Mucosa of gallbladder (tissue), 1 donor: ENCODE measurements around the gene TRANK1. TPM values are rescaled to one million over a fixed set of nuclear protein-coding genes. Genes with fewer than 3 reads are reported as not detected.

Experiments used
- DNase-seq: peaks from one replicate; pipeline ENCODE4 v3.0.0-alpha.2; 2020; ENCODE audit warnings: low spot score
- total RNA-seq: library from RNA; stranded (reverse); gene quantifications from one replicate; pipeline ENCODE4 v1.2.1, GENCODE V29; 2021
- donor health status: DM: no; HTN: no; CAD: no.

The TRANK1 gene
- total RNA-seq, 1 donor from 2014 or later, result 44.2 TPM

DNA sequence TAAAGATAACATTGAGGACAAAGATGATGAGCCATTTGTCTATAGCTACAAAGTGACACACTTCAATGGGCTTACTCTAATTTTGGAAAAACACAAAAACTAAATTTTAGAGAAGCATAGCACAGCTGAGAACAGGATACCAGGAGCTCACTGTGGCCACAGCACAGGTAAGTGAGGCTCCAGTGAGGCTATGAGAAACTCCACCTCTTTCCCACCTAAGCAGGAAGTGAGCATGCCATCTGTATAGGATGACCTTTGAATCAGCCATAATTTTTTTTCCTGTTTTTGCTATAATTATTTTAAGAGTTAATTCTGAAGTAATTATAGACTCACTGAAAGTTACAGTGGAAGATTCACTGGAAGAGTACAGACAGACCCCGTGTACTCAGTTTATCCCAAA is 98.4 kb downstream of the TRANK1 start:
- DNase-seq, result no peak

DNA sequence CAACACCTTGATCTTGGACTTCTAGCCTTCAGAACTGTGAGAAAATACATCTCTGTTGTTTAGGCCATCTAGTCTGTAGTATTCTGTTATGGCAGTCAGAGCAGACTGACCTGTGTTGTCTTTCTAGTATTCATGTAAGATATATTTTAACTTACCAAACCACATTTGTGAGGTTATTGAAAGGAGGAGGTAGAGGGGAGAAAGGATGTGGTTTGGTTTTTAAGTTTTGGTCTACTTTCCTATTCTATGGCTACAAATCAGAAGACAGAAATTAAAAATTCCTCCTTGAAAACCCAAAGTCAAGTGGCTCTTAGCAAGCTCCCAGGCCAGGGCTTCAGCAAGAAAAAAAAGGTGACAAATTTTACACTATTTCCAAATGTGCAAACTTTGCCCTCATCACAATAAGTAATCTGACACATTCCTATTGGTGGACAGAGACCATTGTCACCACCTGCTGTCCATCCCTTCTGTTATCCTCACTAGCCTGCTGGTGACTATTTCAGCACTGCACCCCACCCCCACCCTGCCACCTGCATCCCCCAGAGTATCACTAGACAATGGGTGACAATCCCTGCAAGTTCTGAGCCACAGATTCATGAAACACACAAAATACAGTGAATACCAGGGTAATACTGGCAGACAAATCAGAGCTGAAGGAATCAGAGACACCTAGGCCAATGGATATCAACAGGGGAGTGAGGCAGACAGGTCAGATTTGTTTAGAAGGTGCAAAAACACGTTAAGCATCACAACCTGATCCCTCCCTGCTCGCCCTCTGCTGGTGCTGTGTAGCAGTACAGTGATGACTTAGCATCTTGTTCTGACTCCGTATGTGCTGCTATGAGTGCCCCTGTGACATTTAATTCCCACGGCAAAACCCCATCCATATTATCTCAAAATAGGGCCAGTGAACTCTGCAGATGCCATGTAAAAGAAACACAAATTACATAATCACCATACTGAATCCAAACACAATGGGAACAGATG is 101.5 kb downstream of the TRANK1 start:
- no peak for DNase-seq

DNA sequence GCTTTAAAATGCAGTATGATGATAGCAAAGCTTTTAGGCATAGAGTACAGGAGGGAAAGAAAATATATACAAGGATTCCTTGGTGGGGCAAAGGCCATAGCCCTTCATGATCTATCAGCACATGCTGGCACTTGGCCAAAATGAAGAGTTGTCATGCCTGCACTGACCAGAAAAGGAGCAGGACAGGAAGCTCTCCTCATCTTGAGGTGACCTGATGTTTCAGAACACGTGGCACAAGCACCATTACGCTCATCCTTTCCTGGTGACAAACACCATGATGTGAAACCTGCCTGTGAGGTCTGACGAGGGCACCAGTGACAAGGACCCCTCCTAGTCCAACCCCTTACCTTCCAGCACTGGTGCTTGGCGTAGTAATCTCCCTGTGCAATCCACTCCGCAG is 102.6 kb downstream of the TRANK1 start:
- DNase-seq, result no peak

DNA sequence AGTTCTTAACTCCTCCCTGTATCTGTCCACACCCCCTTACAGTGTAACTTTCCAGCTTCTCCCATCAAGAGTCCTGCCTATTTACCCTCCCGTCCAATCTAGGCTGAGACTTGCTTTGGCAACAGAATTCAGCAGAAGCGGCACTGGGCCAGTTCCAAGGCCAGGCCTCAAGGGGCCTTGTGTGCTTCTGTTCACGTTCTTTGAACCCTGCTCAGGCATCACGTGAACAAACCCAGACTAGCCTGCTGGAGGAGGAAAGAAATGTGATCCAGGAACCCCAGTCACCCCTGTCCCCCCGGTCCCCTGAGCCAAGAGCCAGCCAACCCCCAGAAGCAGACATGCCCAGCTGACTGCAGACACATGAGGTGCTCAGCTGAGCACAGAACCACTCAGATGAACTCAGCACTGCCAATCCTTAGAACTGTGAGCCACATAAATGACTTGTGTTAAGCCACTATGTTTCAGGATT is 104.4 kb downstream of the TRANK1 start:
- DNase-seq, result no peak

DNA sequence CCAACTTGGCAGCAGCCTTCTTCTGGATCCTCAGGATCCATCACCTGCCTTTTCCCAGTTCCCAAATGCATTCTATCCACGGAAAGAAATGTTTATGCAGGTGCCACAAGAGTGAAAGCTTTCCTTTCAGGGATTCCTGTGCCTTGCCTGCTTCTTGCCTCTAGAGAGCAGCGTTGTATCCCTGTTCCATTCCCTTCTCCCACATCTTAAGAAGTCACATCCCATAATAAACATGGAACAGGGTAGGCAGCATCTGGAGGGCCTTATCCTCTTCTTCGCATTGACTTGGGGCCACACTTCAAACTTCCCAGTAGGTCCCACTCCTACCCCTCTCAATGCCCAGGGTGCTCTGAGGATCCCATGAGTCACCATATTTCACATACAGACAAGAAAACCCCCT is 107.8 kb downstream of the TRANK1 start:
- DNase-seq, result no peak

DNA sequence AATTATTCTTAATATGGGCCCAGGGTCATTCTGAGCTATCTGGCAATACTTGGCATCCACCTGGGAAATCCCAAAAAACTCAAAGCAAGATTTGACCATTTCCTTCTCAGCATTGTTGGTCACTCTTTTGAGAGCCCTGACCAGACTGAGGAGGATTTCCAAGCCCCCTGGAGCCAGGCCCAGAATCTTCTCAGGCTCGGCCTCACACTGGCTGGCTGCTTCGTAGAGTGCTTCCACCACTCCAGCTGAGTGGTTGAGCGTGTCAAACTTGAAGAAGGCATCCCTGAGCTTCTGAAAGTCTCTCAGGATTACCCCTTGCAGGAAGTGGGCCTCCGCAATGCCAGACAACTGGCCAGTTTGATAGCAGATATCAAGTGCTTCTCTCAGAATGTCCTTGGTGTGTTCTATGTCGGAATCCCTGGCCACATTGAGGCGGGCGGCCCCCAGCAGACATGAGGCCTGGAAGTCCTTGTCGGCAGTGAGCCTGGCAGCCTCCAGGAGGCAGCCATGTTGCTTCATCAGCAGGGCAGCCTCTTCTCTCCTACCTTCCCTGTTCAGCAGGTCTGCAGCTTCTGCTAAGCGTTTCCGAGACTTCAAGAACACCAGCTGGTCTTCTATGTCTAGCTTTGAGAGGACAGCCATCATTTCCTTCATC is 111.6 kb downstream of the TRANK1 start:
- no peak for DNase-seq

DNA sequence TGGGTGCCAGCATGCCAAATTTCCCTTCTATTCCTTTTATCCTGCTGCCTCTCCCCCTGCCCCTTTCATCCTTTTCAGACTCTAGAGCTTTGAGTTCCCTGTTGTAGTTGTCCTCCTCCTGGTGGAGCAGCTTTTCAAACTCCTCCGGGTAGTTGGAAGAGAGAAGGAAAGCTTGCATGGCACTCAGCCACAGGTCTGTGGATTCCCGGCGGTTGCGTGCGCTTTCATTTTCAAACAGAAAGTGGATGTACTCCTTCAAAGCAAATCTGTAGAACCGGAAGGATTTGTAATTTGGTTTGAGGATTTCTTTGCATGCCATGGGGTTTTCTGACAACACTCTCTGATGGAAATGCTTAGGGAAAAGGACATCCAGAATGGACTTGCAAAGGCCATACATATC is 112.4 kb downstream of the TRANK1 start:
- no peak for DNase-seq

DNA sequence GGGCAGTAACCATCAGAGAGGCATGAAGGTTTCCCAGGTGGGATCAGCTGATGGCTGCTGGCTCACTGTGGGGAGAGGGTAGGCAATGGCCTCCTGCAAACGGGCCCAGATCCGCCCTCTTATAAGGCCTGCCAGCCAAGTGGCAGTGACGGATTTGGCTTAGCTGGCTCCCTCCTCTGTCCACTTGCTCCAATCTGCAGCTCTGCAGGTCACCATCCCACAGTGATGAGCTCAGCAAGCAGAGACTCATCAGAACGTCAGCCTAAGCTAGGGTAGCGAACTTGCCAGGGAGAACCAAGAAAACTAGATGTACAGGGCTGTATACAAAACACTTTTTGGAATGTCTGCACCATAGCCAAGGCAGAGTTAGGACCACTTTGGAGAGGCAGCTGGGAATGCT is 117.7 kb downstream of the TRANK1 start:
- DNase-seq, result peak; percentile 22

DNA sequence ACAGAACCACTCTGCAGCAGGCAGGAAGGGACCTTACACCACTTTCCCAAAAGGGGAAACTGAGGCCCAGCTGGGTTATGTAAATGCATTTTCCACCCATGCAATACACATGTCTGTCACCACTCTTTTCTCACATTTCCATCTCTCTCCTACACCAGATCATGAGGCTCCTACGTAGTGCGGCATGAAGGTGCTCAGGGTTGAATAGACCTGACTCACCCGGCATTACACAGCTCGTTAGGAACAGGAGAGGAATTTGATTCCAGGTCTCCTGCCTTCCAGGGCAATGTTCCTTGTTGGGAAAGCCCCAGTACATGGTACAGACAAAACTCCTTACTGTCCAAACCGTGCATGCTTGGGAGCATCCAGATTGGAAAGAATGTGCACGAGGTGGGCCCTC is 118.6 kb downstream of the TRANK1 start:
- DNase-seq, result no peak

DNA sequence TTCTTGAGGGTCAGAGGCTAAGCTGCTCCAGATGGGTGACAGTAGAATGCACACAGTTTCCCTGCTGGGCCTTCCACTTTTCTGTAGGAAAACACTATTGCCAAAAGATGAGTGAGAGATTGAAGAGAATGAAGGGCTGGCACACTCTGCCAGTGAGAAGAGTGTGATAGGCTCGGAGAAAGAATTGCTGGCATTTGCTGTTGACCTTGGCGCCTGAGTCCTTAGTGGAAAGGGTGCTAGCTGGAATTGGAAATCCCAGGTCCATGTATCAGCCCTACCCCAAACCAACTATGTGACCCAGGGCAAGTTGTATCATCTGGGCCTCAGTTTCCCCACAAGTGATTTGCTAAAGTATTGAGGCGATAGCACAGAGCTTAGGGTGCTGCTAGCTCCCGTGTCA is 120.4 kb downstream of the TRANK1 start:
- no peak for DNase-seq

DNA sequence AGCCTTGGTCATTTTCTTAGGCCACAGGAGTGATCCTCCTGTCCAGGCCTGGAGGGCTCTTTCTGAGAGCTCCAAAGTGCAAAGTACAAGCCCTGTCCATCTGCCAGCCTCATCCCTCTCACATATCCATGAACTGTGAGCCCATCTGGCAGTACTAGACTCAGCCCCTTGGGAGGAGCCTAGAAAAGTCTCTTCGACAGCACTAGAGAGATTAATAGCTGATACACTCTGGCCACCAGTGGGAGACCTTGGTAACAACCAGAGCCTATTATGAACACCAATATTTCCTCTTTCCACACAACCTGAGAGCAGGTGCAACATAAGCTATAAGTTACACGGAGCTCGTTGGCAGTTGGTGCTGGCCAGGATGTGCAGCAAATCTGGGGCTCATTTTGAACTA is 121.0 kb downstream of the TRANK1 start:
- DNase-seq, result no peak

DNA sequence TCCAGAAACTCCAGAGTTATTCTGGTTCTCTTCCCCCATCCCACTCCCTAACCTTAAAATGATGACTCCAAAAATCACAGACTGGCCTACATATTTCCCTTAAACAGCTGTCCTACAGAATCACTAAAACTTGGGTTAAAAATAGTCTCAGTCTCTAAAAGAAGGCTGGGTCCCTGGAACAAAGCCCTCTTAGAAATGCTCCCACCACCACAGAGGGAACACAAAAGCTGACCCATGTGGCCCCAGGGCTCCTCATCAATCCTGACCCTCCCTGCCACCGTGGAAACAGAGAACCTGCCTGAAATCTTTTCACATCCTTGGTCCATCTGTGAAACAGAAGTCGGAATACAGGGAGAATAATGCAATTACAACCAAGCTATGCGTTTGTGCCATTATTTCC is 124.8 kb downstream of the TRANK1 start:
- no peak for DNase-seq

DNA sequence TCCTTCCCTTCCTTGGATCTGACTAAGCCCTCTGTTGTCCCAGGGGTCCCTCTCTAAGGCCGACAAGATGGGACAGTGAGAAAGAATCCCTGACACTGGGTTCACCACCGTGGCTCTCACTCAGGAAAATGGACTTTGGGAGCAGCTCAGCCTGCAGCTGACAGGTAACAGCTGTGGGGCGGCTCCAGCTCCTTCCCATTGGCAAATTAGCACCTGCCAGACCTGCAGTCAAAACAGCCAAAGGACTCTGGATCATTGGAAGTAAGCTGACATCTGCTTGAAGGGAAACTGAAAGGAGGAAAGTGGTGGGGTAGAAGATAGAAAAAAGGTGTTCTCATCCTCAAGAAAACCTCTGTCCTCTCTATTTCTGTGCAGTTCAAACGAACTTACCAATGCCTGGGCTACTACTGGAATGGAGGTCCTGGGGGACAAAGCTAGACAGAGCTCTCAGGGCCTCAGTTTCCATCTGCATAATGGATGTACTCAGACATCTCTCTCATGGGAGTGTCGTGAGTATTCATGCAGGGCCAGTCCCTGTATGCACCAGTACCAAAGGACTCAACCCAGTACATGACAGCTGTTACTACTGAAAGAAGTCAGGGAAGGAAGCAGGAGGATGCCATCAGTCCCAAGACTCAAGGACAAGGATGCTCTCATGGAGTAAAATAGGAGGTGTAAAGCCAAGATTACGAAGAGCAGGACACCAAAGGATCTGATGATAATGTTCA is 126.9 kb downstream of the TRANK1 start:
- DNase-seq, result no peak

DNA sequence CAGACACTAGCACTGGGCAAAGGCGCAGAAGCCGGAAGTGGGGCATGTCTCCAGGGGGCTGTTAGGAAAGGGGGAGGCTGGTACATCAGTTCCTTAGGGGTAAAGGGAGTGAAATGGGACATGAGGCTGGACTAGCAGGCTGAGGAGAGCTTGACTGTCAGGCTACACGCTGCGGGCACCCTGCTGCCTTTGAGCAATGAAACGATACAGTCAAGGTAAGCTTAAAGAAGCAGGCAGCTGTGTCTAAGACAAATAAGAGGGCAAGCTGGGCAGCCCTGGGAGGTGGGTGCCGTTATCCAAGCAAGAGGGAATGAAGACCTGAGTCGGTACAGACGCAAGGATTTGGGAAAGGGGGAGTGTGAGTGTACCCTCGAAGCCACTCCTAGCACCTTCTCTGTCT is 129.5 kb downstream of the TRANK1 start:
- DNase-seq, result no peak

DNA sequence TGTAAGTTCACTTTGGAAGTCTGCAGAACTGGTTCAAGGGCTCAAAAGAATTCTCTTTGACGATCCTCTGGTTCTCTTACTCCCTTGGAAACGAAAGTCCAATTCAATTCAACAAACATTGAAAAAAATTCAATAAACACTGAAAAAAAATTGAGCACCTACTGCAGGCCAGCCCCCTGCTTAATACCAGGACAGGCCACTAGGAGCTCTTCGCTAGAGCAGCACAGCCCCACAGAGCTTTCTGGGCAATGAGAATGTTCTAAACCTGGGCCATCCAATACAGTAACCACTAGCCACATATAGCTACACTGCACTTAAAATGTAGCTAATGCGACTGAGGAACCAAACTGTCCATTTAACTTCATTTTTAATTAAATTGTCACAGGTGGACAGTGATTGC is 130.1 kb downstream of the TRANK1 start:
- DNase-seq, result no peak

DNA sequence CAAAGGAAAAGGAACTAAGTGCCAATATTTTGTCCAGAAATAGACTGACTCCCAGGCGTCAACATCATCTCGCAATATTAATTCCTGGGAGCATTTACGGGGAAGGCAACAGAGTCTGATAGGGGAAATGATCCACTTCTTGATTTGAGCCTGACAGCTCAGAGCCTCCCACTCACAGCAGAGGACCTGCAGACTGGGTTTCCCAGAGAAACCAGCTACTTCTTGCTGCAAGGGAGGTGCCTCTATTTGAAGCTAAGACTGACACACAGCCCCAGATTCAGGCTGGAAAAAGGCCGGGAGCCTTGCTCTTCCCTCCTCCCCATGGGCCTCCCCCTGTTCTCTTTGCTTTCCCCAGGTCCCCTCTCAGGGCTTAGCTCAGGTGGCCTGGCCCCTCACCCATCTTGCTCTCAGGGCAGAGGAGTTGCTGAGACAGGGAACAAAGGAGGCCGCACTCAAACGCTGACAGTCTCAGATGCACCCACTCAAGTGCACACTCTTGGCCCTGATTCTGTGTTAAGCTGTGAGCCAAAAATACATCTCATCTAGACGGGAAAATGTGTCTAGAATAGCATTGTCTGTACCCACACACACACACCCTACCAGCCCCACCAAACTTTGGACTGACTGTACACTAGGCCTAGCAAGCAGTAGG is 130.7 kb downstream of the TRANK1 start:
- DNase-seq, result no peak

DNA sequence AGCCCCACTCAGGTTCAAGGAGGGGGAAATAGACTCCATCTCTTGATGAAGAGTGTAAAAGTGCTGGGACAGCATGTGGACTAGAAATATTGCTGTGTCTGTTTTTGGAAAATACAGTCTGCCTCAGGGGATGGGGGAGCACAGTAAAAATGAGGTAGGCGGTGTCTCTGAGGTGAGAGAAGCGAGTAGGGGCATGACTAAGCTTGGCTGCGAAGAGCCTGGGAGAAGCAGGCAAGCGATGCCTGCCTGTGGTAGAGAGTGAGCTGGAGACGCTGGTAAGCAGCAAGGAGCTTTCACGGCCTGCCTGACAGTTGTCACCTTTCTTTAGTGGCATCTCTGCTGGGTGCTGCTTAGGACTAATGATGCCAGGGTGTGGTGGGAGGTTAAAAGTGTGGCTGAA is 131.5 kb downstream of the TRANK1 start:
- DNase-seq, result no peak

DNA sequence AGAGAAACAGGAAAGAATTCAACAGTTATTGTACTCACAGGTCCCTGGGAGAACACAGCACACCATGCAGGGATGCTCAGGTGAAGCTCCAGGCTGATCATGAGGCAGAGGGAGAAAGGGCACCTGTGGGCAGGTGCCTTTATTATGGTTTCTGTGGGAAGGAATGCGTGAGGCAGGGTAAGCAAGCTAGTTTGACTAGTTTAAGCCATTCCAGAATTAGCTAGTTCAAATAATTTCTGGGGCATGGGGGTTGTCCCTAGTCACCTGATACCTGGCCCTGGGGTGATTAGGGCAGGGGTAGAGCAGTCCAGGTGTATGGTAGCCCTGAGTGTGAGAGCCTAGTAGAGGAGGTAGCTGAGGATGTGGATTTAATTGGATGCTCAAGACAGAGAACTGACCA is 132.6 kb downstream of the TRANK1 start:
- DNase-seq, result no peak

DNA sequence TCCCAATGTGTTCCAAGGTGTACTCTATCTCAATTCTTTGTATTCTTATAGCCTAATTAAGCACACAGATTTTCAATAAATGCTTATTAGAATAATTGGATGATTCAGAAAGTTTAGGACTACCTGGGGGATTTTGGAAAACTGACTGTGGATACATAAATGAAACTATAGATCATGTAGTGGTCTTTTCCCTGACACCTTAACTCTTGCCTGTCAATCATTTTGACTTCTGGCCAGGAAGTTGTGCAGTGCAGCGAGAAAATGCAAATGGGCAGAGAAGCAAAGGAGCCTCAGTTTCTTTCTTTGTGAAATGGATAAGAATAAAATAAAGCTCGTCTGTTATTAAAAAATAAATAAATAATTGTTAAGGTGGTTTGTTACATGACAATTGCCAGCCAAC is 133.1 kb downstream of the TRANK1 start:
- no peak for DNase-seq

DNA sequence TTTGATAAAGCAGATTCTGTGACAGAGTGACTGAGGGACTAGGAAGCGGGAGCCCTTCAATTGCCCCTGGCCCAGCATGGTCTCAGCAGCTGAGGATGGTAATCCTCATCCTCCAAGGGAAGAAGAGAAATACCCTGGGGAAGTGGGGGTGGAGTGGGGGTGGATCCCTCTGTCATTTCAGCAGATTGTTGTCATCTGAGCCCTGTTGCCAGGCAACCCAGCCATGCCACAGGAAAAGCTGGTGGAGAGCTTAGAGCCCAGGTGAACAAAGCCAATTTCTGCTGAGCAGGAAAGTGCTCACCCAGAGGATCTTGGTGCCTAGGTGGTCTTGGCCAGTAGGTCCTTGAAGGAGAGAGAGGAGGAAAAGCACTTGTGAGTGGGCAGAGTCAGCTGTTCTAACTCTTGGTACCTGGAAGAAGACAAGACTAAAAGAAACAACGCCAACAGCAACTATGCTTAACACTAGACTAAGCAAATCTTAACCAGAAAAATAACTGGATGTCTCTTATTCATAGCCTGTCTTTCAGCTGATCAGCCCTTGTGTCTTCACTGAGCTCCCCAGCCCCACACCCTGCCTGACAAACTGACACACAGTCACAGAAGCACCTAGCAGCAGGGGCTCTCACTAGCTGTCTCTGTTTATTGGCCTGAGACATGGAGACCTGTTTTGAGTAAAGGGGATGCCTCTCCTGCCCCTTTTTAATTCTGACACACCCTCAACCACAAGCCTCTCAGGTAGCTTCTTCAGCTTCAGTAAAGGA is 140.4 kb downstream of the TRANK1 start:
- DNase-seq, result no peak
